GM08714 (cell line): ENCODE data around the gene TFF1.

Source experiments
- H3K4me3 ChIP-seq: fragments of 200-500 bp; sonication (Bioruptor generic); 2 replicates; pipeline ENCODE4 v1.5.1; 2014; ENCODE audit warnings: mild to moderate bottlenecking, low read length, inconsistent platforms
- ZNF274 ChIP-seq: IDR thresholded peaks from 2 replicates; pipeline ENCODE4 v1.6.1; 2012; ENCODE audit warnings: mild to moderate bottlenecking, low read depth, low read length

The TFF1 gene

DNA sequence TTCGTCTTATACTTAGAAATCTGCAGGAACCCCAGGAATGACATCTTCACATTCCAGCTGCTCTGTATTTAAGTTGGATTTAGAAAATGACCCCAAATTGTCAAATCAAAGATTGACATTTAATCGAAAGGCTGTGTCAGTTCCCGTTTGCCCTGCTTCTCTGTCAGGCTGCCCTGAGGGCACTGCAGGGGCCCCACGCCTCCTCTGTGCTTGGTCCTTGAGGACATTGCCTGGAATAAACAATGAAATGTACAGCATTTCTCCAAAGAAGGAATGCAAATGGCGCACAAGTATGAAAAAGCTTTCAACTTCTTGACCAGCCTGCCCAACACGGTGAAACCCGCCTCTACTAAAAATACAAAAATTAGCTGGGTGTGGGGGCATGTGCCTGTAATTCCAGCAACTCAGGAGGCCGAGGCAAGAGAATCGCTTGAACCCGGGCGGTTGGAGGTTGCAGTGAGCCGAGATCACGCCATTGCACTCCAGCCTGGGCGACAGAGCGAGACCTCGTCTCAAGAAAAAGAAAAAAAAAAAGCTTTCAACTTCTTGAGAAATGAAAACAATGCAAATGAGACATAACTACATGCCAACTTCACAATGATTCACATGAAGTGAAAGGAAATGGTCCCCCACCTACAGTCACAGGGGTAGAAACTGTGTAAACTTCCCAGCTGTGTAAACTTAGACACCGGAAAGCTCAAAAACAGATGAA is 26.6 kb upstream of the TFF1 start:
- peak overlapping the region; percentile 19; the same call in 1 of the 2 replicates for H3K4me3 ChIP-seq
- TF ChIP-seq ZNF274, result no peak

DNA sequence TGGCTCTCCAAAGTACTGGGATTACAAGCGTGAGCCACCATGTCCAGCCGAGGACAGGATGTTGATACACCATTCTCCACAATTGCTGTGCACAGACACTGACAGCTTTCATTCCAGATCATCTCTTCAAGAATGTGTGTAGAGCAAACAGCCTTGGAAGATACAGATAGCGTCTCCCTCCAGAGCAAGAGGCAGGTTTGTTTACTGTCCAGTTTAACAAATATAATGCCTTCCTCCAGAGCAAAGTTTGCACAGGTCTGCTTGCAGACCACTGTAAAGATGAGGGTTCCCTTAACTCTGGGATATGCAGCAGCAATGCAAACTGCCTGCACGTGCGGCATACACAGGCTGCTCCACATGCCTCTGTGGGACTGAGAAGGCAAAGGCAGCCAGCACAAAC is 25.0 kb upstream of the TFF1 start:
- TF ChIP-seq ZNF274, result no peak
- no peak overlapping the region for H3K4me3 ChIP-seq

DNA sequence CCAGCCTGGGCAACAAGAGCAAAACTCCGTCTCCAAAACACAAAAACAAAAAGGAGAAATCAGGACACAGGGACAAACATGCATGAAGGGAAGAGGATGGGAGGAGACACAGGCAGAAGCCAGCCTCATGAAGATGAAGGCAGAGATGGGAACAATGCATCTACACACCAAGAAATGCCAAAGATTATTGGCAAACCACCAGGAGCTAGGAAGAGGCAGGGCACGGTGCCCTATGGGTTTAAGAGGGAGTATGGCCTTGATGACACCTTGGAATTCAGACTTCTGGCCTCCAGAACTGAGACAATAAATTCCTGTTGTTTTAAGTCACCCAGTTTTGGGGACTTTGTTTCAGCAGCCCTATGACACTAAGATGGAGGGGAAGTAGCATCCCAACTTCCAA is 24.4 kb upstream of the TFF1 start:
- no peak for TF ChIP-seq ZNF274
- no peak overlapping the region for H3K4me3 ChIP-seq

DNA sequence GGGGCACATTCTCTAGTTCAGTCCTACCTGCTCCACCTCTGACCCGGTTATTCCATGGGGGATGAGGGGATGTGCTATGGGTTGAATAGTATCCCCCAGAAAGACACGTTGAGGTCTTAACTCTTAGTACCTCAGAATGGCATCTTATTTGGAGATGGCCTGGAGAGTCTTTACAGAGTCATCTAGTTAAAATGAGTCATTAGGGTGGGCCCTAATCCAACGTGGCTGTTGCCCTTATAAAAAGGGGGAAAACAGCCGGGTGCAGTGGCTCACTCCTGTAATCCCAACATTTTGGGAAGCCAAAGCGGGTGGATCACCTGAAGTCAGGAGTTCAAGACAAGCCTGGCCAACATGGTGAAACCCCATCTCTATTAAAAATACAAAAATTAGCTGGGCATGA is 23.9 kb upstream of the TFF1 start:
- no peak for TF ChIP-seq ZNF274
- no peak overlapping the region for H3K4me3 ChIP-seq

DNA sequence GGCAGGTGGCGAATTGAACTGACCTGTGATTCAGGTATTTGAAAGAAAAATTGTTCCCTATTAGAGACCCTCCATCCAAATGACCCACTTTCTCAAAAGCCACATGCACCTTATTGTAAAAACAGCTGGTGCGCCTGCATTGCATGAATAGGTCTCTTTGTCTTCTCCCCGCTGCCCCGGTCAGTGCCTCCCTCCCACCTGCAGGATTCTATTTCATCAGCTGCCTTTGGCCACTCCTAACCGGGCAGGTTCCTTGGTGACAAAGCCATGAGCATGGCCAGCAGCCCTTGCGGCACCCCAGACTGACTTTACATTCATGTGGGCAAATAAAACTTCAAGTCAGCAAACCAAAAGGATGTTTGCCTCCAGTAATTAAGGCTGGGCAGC is 23.1 kb upstream of the TFF1 start:
- no peak overlapping the region; the same call in 1 of the 2 replicates for H3K4me3 ChIP-seq
- TF ChIP-seq ZNF274, result no peak

DNA sequence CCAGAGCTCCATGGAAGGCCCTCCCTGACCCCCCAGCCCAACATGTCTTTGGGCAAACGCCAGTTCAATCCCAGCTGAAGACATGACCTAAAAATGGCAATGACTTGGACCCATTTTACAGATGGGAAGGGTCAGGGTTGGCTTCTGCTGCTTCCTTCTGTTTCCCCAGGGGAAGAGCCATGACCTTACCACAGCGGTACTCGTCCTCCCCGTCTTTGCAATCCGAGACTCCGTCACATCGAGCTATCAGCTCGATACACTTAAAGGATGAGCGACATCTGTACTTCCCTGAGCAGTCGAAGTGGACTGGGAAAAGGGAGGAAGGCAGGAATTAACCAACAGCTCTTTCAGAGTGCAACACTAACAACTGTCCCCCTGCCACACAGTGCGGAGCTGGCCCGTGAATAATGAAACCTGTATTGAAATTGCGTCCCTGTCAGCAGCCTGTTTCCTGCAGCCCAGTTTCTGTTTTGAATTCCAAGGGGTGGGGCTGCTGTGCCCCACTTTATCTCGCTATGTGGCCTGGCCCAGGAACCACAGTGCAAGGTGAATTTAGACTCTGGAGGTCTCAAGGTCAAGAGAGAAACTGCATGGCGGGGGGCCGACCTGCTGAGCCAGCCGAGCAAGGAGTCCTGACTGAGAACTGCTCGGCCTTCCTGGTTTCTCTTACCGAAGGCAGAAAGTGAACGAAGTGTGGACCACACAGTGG is 22.6 kb upstream of the TFF1 start:
- H3K4me3 ChIP-seq, result no peak overlapping the region; the same call in 1 of the 2 replicates
- no peak for TF ChIP-seq ZNF274

DNA sequence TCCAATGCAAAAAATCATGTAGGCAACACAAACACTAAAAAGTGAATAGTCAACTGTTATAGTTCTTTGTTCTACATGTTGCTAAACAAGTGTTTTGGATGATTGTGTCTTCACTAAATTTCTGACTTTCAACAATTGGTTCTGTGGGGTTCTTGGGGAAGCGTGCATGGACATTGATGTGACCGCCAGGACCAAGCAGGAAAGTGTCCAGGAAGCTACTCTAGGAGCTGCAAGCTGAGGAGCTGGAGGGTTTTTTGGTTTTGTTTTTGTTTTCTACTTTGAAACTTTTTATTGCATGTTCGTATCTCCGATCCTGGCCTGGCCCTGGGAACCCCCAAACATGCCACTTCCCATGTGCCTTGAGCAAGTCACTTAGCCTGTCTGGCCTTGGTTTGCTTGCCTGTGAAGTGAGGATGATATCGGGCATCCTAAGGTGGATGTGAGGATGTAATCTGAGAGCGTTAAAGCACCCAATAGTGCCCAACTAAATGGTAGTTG is 21.6 kb upstream of the TFF1 start:
- TF ChIP-seq ZNF274, result no peak
- no peak overlapping the region for H3K4me3 ChIP-seq

DNA sequence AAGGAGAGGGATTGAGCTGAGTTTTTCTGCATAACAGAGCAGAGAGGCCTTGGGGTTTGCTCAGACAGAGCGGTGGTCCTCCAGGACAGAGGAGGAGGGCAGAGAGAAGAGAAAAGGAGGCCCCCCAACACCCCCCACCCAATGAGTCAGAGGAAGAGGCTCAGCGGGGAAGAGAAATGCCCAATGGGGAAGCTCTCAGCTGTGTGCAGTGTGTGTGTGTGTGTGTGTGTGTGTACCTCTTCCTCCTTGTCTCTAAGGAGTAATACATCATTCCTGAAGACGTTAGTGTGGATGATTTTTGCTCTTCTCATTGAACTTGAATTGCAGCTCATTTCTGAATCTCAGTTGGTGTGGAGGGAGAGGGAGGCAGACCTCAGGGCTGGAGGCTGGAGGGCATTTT is 20.8 kb upstream of the TFF1 start:
- TF ChIP-seq ZNF274, result no peak
- H3K4me3 ChIP-seq, result no peak overlapping the region

DNA sequence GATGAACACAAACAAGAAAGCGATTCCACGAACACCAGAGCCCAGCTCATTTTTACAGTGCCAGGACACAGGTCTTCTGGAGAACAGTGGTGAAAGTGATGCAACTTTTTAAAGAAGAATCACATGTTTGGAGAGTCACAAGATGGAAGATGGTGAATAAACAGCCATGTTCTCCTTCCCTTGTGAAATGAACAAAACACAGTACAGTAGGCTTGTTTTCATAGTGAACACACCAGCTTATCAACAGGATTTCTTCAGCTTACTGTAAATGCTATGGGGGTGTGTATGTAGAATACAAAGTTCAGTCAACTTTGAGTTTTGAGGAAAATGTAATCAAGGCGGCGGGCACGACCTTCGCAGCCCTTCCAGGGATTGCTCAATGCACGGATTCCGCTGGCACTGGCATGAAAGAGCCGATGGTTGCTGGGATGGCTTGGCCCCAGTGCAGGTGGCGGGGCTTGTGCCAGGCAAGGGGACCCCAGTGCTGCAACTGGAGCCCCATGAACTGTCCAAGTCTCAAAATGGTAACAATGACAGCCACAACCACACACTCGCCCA is 19.8 kb upstream of the TFF1 start:
- TF ChIP-seq ZNF274, result no peak
- no peak overlapping the region for H3K4me3 ChIP-seq

DNA sequence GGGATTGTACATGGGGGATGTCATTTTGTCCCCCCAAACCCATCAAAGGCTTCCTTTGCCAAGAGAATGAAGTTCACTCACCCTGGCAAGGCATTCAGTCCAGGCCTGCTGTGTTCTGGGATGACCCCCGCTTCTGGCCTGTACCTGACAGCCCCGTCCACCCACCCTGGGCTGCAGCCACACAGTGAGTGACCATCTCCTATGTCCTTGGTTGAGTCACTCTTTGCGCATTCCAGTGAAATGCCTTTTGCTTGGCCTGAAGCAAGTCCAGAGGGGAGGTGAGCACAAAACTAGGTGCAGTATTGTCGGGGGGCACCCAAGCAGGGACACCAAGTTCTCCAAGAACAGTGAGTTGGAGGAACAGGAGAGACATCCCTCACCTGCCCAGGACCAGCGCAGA is 19.3 kb upstream of the TFF1 start:
- no peak overlapping the region for H3K4me3 ChIP-seq
- no peak for TF ChIP-seq ZNF274

DNA sequence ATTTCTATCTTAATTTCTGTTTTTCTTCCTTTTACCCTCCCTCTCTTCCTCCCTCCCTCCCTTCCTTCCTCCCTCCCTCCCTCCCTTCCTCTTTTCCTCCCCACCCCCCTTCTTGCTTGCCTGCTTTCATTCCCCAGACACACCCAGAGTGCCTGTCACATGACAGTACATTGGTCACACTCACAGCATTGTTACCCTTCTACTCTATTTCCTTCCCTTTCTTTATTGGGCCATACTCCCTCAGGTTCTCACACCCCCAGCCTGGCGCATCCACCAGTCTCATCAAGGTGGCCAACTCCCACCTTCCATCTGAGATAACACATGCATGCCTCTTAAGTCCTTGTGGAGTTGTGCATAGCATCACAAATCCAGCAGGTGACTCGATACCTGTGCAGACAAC is 18.7 kb upstream of the TFF1 start:
- TF ChIP-seq ZNF274, result no peak

DNA sequence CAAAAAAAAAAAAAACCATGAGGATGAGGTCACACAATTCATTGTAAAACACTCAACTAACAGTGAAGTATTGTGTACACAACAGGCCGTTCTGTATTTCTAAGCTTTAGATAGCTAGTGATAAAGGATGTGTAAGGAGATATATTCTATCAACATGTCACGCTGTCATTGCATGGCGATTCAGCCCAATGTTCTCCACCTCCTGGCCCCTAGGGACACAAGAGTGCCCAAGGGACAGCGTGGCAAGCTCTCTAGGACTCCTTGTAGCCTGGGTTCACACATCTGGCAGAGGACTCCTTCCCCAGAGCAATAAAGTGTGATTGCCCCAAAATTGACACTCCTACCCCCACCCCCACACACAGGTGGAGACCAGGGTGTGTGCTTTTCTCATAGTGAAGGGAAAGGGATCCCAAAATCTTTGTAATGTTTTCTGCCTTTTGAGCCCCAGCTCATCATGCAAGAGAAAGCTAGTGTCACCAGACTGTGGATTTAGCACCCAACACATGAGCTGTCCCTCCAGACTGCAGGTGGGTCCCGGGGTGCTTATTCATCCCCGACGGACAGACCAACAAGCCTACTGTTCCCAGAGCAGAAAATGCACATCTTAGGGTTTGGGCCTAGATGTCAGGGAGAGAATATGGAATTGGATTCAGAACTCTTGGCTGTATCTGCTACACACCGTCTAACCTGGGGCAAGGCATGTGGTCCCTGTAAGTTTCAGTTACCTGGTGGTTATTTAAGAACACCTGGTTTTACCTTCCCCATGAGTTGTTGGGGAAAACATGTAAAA is 18.0 kb upstream of the TFF1 start:
- TF ChIP-seq ZNF274, result no peak

More for the DNA sequence above, 18.7 kb upstream of the TFF1 start:
- H3K4me3 ChIP-seq, result no peak overlapping the region

DNA sequence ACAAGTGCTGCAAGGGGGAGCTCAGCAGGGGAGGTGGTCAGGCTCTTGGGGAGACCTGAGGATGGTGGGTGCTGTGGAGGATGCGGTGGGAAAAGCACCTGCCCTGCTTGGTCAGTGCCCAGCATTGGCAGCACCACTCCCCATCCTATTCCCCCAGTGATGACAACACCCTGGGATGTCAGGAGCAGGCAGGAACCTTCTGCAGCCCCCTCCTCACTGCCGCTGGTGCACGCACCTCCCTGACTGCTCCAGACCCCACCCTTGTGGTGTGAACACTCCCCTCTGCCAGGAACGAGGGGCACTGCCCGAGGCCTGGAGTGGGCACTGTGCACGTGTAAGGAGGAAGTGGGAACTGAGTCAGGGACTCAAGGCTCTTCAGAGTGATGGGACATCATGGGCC is 17.0 kb upstream of the TFF1 start:
- H3K4me3 ChIP-seq, result no peak overlapping the region
- TF ChIP-seq ZNF274, result no peak

More for the DNA sequence above, 18.0 kb upstream of the TFF1 start:
- no peak overlapping the region for H3K4me3 ChIP-seq

DNA sequence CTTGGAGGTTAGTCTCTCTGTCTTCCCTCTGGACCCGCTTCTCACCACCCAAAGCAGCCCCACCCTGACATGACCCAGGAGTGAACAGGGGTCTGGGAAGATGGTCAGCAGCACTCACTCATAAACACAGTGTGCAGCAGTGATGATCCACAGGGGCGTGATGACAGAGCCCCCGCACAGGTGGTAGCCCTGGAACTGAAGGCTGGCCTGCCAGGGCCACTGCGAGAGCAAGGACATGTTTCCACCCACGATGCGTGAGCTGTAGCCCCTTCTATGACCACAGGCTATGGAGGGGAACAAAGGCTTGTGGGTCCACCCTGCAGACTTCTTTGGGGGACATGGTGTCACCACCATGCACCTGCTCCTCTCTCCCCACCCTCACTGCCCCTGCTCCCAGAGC is 16.6 kb upstream of the TFF1 start:
- no peak for TF ChIP-seq ZNF274
- H3K4me3 ChIP-seq, result no peak overlapping the region
